ENCODE results near the gene DNASE1L2.

DNA sequence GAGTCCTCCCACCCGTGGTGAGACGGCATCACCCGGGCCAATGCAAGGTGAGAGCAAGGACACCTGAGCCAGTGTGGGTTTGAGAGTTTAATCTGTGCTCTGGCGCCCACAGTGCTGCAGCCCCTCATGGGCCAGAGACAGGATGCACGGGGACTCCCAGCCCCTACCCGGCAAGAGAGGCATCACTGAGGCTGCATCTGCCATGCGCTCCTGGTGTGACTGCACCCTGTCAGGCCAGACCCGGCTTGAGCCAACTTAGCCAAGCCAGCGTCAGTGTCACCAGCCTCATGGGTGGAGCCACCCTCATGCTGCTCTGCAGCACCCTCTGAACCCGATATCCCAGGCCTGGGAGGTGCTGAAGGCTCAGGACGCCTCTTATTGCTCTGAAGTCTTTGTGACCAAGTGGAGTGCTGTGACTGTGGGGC is 24.3 kb upstream of the DNASE1L2 start:
- TF ChIP-seq, protein P1, sequence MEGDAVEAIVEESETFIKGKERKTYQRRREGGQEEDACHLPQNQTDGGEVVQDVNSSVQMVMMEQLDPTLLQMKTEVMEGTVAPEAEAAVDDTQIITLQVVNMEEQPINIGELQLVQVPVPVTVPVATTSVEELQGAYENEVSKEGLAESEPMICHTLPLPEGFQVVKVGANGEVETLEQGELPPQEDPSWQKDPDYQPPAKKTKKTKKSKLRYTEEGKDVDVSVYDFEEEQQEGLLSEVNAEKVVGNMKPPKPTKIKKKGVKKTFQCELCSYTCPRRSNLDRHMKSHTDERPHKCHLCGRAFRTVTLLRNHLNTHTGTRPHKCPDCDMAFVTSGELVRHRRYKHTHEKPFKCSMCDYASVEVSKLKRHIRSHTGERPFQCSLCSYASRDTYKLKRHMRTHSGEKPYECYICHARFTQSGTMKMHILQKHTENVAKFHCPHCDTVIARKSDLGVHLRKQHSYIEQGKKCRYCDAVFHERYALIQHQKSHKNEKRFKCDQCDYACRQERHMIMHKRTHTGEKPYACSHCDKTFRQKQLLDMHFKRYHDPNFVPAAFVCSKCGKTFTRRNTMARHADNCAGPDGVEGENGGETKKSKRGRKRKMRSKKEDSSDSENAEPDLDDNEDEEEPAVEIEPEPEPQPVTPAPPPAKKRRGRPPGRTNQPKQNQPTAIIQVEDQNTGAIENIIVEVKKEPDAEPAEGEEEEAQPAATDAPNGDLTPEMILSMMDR (IDR thresholded peaks at IDR 0.05) = no peak
- no peak for TF ChIP-seq POLR2A (IDR thresholded peaks at IDR 0.05)

All from testis (tissue), 2 donors.